Central memory CD4-positive, alpha-beta T cell (primary cell): ENCODE data around the gene UBXN2A.

ENCODE experiments used
- DNase-seq: peaks from one replicate; pipeline ENCODE4 v3.0.0; 2022
- total RNA-seq, 3 experiments: gene quantifications; one replicate each; lab custom pipeline; 2026; lab: John Stamatoyannopoulos, UW

Gene UBXN2A, protein sequence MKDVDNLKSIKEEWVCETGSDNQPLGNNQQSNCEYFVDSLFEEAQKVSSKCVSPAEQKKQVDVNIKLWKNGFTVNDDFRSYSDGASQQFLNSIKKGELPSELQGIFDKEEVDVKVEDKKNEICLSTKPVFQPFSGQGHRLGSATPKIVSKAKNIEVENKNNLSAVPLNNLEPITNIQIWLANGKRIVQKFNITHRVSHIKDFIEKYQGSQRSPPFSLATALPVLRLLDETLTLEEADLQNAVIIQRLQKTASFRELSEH
- 19.1 to 44.2 (median 32.1) reads per million in 3 experiments for total RNA-seq

DNA sequence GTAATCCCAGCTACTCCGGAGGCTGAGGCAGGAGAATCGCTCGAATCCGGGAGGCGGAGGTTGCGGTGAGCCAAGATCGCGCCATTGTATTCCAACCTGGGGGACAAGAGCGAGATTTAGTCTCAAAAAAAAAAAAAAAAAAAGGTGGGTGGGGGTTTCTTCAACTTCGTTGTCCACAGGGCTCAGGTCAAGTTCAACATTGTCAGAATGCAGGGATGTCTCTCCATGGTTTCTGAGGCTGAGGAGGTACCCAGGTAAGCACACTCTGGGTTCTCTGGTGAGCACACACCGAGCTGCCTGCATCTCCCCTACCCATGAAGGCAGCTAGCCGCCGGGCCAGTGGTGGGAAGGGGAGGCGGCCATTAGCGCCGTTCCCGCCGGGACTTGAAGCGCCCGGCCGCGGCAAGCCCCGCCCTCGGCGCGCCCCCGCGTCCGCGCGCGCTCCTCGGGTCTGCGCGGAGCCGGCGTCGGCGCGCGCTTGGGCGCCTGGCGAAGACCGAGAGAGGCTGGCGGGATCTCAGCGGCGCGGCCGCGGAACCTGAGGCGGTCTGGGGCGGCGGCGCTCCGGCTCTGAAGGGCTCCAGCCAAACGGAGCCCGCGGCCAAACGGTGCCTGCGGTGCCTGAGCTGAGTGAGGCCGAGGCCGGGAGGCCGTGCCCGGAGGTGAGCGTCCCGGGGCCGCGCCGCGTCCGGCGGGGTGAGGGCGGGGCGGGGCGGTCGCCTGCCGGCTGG, at the start of gene UBXN2A:
Gene UBXN2A (plus strand): TSS at position 477 of the 731 bp plus-strand sequence. CDS start 17,852 bp downstream, outside the sequence.
- peak; percentile 77 for DNase-seq

DNA sequence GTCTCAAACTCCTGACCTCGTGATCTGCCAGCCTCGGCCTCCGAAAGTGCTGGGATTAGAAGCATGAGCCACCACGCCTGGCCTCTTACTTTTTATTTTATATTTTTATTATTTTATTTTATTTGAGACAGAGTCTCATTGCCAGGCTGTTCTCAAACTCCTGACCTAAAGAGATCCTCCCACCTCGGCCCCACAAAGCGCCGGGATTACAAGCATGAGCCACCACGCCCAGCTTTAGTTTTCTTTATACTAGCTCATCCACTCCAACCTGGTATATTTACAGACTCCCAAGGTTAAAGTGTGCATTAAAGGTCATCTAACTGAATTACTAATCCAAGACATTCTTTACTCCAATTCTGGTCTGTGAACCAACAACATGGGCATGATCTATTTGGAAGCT, 40.1 kb upstream of the UBXN2A start:
- no peak for DNase-seq

DNA sequence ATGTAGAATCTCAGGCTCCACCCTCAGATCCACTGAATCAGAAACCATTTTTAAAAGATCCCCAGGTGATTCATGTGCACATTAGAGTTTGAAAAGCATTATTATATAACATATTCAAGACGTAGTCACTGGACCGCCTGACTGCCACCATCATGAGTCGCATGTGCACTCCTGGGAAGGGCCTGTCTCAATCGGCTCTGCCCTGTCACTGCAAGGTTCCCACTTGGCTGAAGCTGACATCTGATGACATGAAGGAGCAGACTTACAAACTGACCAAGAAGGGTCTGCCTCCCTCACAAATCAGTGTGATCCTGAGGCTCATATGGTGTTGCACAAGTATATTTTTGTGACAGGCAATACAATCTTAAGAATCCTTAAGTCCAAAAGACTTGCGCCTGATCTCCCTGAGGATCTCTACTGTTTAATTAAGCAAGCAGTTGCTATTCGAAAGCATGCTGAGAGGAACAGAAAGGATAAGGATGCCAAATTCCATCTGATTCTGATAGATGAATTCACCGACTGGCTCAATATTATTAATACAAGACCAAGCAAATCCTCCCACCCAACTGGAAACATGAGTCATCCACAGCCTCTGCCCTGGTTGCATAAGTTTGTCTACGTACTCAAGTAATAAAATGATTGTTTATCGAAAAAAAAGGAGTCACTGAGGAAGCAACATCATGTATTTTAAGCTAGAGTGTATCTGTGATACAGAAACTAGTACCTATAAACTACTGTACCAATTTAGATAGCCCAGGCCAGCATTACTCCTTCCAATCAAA, 39.5 kb upstream of the UBXN2A start:
- no peak for DNase-seq

DNA sequence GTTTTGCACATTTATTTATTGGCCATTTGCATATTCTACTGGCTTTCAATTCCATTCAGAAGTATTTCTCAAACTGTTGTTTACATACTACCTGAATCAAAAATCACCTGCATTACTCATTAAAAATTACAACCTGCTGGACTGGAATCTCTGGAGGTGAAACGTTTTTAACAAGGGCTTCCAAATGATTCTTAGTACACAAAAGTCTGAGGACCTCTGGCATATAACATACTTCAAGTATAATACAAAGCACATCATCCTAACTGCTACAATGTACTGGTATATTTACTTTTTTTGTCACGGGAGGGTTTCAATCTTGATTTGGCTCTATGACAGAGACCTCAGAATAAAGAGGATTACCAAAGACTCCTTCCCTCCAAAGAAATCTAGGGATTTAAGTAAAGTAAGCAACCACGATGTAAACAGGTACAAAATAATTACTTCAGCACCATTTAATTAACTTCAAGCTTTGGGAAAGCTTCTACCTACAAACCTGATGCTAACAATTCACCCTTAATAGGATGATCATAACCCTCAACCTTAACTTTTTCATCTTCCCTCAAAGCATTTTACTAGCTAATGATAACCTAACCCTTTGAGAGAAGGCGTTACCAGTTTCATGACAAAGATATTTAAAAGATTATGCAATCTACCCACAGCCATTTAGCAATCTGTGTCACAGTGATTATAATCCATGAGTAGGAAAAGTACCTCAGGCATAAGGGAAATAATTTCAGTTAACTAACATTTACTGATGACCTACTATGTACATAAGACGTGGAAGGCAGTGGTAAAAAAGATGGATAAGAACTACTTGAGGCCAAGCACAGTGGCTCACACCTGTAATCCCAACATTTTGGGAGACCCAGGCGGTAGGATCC, 38.1 kb upstream of the UBXN2A start:
- no peak for DNase-seq

DNA sequence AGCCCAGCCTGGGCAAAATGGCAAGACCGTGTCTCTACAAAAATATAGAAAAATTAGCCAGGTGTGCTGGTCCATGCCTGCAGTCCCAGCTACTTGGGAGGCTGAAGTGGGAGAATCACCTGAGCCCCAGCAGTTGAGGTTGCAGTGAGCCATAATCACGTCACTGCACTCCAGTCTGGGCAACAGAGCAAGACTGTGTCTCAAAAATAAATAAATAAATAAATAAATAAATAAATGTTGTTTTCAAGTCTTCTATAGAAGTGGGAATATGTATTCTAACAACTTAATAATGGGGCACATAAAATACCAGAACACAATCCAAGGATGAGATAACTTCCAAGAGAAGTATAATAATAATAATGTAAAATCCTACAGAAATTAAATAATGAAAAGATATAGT, 37.2 kb upstream of the UBXN2A start:
- DNase-seq, result no peak

DNA sequence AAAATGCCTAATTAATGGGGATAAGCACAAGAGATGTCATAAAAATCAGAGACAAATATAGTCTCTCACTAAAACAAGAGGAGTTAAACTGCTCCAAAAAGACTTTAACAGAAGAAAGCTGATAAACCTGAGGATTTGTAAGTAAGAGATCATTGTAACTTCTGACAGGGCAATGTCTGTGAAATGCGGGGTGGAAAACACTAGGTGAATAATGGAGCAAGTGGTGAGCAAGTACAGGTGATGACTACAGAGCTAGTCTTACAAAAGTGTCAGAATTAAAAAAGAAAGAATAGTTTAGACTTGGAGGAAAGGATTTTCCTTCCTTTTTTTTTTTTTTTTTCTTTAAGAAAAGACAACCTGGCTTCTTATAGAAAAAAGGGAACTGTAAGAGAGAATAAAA, 36.0 kb upstream of the UBXN2A start:
- DNase-seq, result no peak

DNA sequence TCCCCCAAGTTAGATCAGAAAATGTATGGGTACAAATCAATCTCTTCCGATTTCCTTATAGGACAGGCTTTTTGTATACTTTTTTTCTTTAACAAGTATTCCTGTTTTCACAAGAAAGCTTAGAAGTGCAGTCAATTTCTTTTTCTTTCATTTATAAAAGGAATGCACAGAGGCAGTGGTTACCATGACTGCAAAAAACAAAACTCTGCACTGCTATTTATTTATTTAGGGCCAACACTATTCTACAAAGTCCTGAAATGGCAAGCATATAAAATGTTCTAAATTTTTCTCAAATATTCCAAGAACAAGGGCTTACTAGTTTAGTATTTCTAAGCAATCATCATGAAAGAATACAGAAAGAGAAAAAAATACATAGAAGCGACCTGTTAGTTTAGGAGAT, 35.6 kb upstream of the UBXN2A start:
- DNase-seq, result no peak

DNA sequence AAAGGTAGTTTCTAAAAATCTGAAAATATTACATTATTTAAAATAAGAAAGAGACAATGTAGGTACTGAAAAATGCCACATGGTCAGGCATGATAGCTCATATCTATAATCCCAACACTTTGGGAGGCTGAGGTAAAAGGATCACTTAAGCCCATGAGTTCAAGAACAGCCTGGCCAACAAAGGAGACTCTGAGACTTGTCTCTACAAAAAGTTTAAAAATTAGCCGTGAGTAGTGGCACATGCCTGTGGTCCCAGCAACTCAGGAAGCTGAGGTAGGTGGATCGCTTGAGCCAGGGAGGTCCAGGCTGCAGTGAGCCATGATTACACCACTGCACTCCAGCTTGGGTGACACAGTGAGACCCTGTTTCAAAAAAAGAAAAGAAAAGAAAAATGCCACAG, 35.1 kb upstream of the UBXN2A start:
- DNase-seq, result no peak

DNA sequence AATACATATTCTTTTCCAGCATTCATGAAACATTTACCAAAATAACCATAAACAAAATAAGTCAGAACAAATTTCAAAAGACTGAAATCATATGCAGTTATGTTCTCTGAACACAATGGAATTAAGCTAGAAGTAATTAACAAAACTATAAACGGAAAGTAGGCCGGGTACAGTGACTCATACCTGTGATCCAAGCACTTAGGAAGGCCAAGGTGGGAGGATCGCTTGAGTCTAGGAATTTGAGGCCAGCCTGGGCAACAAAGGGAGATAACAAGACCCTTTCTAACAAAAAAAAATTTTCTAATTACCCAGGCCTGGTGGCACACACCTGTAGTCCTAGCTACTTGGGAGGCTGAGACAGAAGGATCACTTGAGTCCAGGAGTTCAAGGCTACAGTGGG, 28.2 kb upstream of the UBXN2A start:
- DNase-seq, result no peak

DNA sequence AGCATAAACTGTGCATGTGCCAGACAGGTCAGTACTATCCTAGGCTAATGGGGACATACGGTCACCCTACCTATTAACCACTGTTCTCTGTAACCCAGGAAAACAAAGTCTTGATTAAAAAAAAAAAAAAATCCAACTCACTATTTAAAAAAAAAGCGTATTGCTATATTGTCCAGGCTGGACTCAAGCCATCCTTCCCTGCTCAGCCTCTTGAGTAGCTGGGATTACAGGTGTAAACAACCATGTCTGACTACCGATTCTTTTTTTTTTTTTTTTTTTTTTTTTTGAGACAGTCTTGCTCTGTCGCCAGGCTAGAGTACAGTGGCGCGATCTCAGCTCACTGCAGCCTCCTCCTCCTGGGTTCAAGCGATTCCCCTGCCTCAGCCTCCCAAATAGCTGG, 24.9 kb upstream of the UBXN2A start:
- DNase-seq, result no peak

DNA sequence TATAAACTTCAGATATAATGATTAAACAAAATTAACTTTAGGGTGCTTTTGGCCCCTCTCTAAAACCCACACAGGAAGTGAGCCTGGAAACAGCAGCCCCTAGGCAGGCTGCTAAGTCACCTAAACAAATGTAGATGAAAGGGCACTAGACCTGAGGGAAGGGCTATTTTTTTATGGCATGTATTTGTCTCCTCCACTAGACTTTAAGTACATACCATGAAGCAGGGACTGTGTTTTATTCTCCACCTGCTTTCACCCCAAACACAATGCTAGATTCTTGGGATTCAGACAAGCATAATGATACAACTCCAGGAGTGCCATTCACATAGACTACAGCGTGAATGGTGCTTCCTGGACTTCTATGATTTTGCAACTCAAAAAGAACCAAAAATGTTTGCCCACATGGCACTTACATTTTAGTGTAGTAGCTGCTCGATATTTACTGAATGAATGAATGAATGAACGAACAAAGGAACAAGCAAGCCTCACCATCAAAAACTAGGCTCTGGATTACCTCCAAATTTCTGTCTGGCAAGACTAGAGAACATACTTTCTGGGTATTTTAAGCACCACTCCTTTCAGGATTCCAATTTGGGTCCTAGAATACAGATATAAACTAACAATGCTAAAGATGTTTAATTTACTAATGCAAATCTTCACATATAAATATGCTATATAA, 23.4 kb upstream of the UBXN2A start:
- no peak for DNase-seq

DNA sequence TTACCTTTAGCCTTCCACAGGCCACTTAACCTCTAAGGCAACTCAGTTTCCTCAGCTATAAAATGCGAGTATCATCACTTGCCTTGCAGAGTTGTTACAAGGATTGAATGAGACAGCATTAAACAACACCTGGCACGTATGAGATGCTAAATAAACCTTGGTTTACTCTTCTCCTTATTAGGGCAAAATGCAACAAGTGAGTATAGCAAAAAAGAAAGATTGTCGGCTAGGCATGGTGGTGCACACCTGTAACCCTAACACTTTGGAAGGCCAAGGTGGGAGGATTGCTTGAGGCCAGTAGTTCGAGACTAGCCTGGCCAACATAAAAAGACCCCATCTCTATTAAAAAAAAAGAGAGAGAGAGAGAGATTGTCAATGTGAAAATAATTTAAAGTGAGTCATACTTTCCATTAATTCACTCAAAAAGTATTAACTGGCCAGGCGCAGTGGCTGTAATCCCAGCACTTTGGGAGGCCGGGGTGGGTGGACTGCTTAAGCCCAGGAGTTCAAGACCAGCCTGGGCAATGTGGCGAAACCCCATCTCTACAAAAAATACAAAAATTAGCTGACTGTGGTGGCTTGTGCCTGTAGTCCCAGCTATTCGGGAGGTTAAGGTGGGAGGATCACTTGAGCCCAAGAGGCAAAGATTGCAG, 21.3 kb upstream of the UBXN2A start:
- DNase-seq, result no peak

DNA sequence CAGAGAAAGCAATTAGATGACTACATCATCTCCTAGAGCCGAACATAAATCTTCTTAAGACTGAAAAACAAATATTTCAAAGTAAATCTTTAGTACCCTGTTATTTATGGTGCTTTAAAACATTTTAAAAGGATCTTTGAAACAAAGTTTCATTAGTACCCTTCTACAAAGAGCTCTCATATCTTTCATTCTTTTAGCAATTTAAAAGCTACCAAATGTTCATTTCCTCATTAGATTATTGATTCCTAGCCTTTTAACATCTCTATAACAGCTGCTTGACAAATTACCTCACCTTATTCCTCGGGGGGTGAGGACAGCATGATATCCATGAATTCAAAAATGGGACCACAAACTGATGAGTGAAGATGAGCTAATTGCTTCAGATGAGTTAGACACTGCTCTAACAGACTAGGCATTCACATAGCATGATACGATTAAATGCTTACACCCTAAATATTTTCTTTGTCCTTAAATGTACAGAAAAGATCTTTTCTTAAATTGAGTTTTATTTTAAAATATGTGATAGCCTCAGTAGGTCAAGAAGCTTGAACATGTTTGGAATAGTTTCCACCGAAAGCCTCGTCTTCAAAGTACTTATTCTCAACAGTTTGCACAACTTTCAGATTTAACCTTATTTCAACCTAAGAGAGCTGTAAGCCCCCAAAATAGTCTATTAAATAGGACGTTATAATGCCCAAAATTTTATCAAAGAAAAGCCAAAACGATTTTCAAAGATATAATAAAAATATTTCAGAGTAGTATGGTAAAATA, 15.5 kb upstream of the UBXN2A start:
- DNase-seq, result no peak

DNA sequence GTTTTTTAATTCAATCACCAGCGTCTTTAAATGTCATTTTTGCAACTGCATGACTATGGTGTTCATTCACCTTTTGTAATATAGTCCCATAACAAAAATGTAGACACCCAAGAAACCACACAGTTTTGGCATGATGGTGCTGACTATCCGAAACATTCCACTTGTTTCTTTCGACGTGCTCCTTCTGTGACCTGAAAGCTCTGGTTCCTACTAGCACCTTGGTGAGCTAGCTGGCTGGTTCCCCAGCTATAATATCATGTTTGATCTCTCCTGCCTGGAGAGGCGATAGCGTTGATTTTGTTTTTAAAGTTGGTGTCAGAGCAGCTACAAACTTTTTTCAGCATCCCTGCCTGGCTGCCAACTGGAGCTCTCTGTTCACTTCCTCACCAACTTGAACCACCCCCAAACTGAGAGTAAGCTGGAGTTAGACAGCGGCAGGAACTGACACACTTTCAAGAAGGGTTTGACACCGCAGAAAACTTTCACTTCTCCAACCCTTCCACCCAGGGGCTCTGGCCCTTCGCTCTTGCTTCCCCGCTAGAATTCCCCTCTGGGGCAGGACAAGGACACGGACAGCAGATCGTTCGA, 14.5 kb upstream of the UBXN2A start:
- DNase-seq, result peak; percentile 74

DNA sequence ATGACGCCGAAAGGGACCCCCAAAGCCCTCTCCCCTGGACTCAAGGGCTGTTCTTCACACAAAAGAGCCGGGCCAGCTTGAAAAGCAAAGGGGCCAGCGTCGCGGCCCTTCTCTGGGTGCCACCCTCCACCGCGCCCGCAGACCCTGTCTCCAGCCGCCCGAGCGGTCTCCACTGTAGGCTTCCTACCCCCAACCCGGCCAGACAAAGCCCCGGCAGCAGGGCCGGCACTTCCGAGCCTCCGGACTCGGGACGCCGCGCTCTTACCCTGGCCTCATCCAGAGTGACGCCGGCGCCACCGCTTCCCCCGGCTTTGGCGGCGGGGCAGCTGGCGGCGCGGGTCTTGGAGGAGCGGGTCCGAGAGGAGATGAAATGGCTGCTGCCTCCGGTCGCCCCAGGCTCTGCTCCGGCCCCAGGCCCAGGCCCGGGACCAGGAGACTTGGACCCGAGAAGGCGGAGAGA, 13.9 kb upstream of the UBXN2A start:
- no peak for DNase-seq

DNA sequence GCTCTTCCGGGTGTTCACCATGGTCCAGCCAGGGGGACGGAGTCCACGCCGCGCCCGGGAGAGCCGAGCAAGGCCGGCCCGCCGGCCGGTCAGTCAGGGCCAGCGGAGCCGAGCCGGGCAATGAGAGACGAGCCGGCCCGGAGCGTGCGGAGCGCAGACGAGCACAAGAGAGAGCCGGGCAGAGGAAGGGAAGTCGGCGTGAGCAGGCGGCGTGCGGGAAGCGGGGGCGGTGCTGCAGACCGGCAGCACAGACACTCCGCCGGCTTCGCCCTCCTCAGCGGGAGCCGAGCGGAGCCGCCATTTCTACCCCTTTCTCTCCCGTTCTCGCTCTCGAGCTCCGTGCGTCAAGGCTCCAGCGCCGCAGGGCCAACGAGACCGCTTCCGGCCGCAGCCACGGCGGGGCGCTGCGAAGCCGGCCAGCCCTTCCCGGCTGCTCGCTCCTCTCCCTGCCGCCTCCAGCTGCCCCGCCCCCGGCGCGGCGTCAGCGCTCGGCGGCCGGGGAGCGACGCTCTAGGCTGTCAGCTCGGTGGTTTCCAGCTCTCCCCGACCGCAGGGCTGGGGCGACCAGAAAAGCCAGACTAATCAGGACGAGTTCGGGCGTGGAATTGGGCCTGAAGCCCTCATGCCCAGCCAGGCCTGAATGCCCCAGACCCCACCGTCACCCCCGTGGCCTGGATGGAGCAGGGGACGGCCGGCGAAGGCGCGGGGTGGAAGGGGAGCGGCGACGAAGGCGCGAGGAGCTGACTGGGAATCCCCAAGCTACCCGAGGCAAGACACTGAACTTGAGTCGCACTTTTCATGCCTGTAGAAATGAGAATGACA, 13.3 kb upstream of the UBXN2A start, which contains the start of gene ATAD2B:
Gene ATAD2B (minus strand): TSS at position 374 of the 822 bp plus-strand sequence. CDS start 353 bp downstream, at position 21.
- peak; percentile 96 for DNase-seq

DNA sequence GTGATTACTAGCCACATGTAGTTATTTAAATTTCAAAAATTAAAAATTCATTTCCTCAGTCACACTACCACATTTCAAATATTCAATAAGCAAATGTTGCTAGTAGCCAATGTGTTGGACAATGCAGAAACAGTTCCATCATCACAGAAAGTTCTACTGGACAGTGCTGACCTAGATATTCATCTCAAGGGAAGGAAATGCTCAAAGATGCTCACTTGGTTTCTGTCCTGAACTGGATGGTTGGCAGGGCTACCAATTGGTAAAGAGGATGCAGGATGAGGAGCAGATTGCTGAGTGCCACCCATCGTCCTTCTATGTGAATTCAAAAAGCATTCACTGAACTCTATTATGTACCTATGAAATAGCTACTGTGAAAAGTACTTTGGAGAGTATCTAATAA, 6.0 kb upstream of the UBXN2A start:
- no peak for DNase-seq

DNA sequence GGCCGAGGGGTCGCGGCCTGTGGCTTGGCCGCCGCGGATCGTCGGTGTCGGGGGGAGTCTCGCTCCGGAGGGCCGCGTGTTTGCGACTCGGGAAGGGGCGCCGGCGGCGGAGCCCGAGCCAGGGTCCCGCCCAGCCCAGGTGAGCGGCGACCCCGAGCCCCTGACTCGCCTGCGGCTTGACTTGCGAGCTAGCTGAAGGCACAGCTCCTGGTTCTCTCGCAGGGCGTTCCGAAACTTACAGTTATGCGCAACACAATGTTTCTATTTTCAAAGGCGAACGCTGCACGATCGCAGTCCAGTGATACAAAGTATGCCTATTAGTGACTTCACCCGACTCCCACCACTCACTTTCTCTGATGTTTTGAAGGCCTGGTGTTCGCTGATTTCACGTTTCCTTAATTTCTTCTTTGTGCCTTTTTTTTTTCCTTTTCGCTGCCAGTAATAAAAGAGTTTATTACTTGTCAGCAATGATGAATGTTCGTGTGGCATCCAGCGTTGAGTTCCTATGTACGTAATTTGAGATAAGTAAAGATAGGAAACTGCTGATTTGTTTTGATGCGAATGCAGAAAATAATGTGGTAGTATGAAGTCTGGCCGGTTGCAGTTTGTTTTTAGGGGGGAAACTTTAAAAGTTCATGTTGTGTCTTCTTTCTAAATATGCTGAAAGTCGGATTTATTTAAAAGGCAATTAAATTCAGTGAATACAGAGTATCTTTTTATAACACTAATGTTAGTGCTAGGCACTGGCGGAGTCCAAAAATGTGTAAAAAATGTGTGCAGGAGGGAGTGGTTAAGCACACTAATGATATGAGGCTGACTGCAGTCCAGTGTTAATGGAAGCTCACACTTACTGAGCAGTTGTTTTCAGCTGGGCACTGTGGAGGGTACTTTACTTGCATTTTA, 706 bp downstream of the UBXN2A start:
- DNase-seq, result no peak
